Caco-2 (cell line): Measurements from ENCODE around the gene TLR7. TPM values are rescaled to one million over a fixed set of nuclear protein-coding genes. Genes with fewer than 3 reads are reported as not detected.

ENCODE experiments used
- Bru-seq: library from RNA; stranded (reverse); fragments of 400-500 nt; gene quantifications from one replicate; lab custom pipeline; 2021; lab: Mats Ljungman, UMichigan
- BruChase-seq, 2 experiments: library from RNA; stranded (reverse); fragments of 400-500 nt; gene quantifications; one replicate each; lab custom pipeline; 2021; lab: Mats Ljungman, UMichigan
- BruUV-seq: library from RNA; stranded (reverse); fragments of 400-500 nt; replicated peaks from 2 replicates; lab custom pipeline; 2021; lab: Mats Ljungman, UMichigan
- CTCF ChIA-PET: fragments of 300-600 bp; sonication (Branson Sonifier 250); formaldehyde crosslinking; loops from one replicate; lab custom pipeline; 2022; ENCODE audit warnings: antibody characterized with exemption; lab: Charles Lee
- POLR2A ChIA-PET: fragments of 300-600 bp; sonication (Branson Sonifier 250); formaldehyde crosslinking; loops from one replicate; lab custom pipeline; 2022; ENCODE audit warnings: antibody characterized with exemption; lab: Charles Lee
- DNase-seq, 2 experiments: peaks; one replicate each; pipeline versions ENCODE4 v3.0.0 to v3.0.0-alpha.2; 2020 to 2022
- H3K27me3 ChIP-seq: replicated peaks from 2 replicates; pipeline ENCODE4 v1.6.0; 2011; ENCODE audit warnings: low read length; ENCODE audit not compliant: control insufficient read depth, insufficient read depth
- H3K36me3 ChIP-seq: 2 replicates; pipeline ENCODE4 v1.5.1; 2011; ENCODE audit warnings: low read length; ENCODE audit not compliant: control insufficient read depth, insufficient read depth
- H3K4me1 ChIP-seq: fragments of 250-450 bp; sonication (Bioruptor Pico); 2 replicates; pipeline ENCODE4 v1.5.1; 2020; ENCODE audit warnings: mild to moderate bottlenecking
- H3K4me3 ChIP-seq: 2 replicates; pipeline ENCODE4 v1.5.1; 2011; ENCODE audit warnings: low read depth, mild to moderate bottlenecking, control low read depth, low read length
- H3K9me3 ChIP-seq: fragments of 250-450 bp; sonication (Bioruptor Pico); 2 replicates; pipeline ENCODE4 v1.5.1; 2020; ENCODE audit warnings: mild to moderate bottlenecking, moderate library complexity
- H3K27ac Mint-ChIP-seq: one replicate; pipeline ENCODE4 v1.8.0; 2022; ENCODE audit warnings: mixed read lengths; ENCODE audit not compliant: unreplicated experiment
- H3K27me3 Mint-ChIP-seq: one replicate; pipeline ENCODE4 v1.8.0; 2022; ENCODE audit warnings: mixed read lengths; ENCODE audit not compliant: insufficient read depth, unreplicated experiment
- H3K36me3 Mint-ChIP-seq: one replicate; pipeline ENCODE4 v1.8.0; 2022; ENCODE audit warnings: mild to moderate bottlenecking, mixed read lengths; ENCODE audit not compliant: insufficient read depth, unreplicated experiment
- H3K4me1 Mint-ChIP-seq: one replicate; pipeline ENCODE4 v1.8.0; 2022; ENCODE audit warnings: low read depth, mixed read lengths; ENCODE audit not compliant: unreplicated experiment
- H3K4me3 Mint-ChIP-seq: one replicate; pipeline ENCODE4 v1.8.0; 2022; ENCODE audit warnings: mild to moderate bottlenecking, moderate library complexity, mixed read lengths; ENCODE audit not compliant: unreplicated experiment
- H3K9me3 Mint-ChIP-seq: one replicate; pipeline ENCODE4 v1.8.0; 2022; ENCODE audit warnings: mixed read lengths; ENCODE audit not compliant: unreplicated experiment
- intact Hi-C: fragments of 100-400 bp; cut with micrococcal nuclease; formaldehyde crosslinking; loops from one replicate; pipeline ENCODE4 v1.10.0; 2022; ENCODE audit not compliant: unreplicated experiment
- long read RNA-seq: library from polyadenylated mRNA; stranded (forward); transcript quantifications from one replicate; pipeline ENCODE4 v2.0.0, GENCODE V29; 2022
- total RNA-seq: library from RNA; stranded (reverse); gene quantifications from 2 replicates; pipeline ENCODE4 v1.2.3, GENCODE V29; 2022
- TF ChIP-seq, protein P1 (sequence below), 2 experiments: fragments of 200-600 bp in 1 of 2; IDR thresholded peaks; 1 replicate in 1 of 2; 2 replicates in 1 of 2; pipeline versions ENCODE4 v1.5.1 to v1.8.0; 2011 to 2022; ENCODE audit warnings: antibody characterized with exemption in 1 of 2, control low read depth in 1 of 2, inconsistent platforms in 1 of 2, low read depth in 1 of 2, low read length in 1 of 2, mild to moderate bottlenecking in 1 of 2, moderate library complexity in 1 of 2; ENCODE audit not compliant: insufficient read depth in 1 of 2, severe bottlenecking in 1 of 2, unreplicated experiment in 1 of 2

The TLR7 gene
- 0.45 and 0.63 TPM in 2 replicates for total RNA-seq
- Bru-seq, nascent RNA: percentile 24 among the genes with signal in this experiment
- BruChase-seq, experiment 1, labeled RNA remaining after a 2-hour chase: percentile 40 among the genes with signal in this experiment
- BruChase-seq, experiment 2, labeled RNA remaining after a 6-hour chase: percentile 43 among the genes with signal in this experiment
- long read RNA-seq, full-length matches to known transcripts: 1 of 1 reads
- long read RNA-seq, partial matches to known transcripts: 0 of 1 reads
- long read RNA-seq, other reads (novel, unspliced or antisense): 0 of 1 reads

DNA sequence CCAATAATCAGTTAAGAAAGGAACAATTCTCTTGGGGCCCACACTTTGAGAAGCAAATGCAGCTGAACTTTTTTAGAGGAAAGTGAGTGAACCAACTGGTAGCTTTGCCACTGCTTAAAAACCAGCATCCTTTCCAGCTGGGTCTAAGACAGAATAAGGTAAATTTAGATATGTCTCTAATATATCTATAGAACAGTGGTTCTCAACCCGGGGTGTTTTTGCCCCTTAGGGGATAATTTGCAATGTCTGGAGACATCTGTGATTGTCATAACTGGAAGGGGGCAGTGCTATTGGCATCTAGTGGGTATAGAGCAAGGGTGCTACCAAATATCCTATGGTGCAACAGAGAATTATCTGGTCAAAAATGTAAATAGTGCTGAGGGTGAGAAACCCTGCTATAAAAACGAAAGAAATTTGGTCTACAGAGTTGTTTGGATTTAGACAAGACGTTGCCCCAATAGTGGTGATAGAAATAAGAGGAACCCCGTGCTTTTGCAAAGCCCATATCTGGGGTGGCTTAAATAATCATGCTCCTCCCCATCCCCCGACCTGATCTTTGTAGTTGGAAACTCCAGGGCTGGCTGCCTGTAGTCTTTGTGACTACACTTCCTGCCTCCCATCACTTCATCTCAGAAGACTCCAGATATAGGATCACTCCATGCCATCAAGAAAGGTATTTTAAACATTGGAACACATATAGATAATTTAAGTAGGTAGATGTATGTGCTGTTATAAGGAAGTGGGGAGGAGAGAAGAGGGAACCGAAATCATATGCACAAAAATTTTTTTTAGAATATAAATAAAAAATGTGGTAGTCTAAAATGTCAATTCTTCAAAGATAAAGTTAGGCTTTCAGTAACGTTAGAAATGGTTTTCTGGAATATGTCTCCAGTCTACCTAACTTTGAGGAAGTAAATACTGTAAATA, at the start of gene TLR7:
Gene TLR7, plus strand, starts transcription at position 622 of the 927 bp plus-strand sequence. CDS start 507 bp downstream, outside the sequence.
- no peaks in the 10 kb centered on the region for H3K9me3 ChIP-seq
- no peaks in the 10 kb centered on the region for H3K36me3 ChIP-seq
- H3K36me3 Mint-ChIP-seq: no peaks in the 10 kb centered on the region
- TF ChIP-seq, protein P1, sequence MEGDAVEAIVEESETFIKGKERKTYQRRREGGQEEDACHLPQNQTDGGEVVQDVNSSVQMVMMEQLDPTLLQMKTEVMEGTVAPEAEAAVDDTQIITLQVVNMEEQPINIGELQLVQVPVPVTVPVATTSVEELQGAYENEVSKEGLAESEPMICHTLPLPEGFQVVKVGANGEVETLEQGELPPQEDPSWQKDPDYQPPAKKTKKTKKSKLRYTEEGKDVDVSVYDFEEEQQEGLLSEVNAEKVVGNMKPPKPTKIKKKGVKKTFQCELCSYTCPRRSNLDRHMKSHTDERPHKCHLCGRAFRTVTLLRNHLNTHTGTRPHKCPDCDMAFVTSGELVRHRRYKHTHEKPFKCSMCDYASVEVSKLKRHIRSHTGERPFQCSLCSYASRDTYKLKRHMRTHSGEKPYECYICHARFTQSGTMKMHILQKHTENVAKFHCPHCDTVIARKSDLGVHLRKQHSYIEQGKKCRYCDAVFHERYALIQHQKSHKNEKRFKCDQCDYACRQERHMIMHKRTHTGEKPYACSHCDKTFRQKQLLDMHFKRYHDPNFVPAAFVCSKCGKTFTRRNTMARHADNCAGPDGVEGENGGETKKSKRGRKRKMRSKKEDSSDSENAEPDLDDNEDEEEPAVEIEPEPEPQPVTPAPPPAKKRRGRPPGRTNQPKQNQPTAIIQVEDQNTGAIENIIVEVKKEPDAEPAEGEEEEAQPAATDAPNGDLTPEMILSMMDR (IDR thresholded peaks at IDR 0.05; ENCODE audit: insufficient read depth in 1 of 2, low read depth in 1 of 2, low read length in 1 of 2, severe bottlenecking in 1 of 2, unreplicated experiment in 1 of 2): no peak
- intact Hi-C loops: no loop called here
- no peaks in the 10 kb centered on the region for H3K4me1 ChIP-seq
- no peak within 1 kb of the TSS for H3K4me3 ChIP-seq
- POLR2A ChIA-PET: no interaction called here
- no peak within 1 kb of the TSS for H3K4me3 Mint-ChIP-seq
- no peak for DNase-seq
- no TSS peak for BruUV-seq
- H3K27me3 ChIP-seq: no peaks in the 10 kb centered on the region
- peaks cover 6% of the 10 kb centered on the region for H3K4me1 Mint-ChIP-seq
- H3K27me3 Mint-ChIP-seq: no peaks in the 10 kb centered on the region
- H3K27ac Mint-ChIP-seq: peak within 1 kb of the TSS; percentile 70
- CTCF ChIA-PET: no interaction called here
- H3K9me3 Mint-ChIP-seq: peaks cover 10% of the 10 kb centered on the region

DNA sequence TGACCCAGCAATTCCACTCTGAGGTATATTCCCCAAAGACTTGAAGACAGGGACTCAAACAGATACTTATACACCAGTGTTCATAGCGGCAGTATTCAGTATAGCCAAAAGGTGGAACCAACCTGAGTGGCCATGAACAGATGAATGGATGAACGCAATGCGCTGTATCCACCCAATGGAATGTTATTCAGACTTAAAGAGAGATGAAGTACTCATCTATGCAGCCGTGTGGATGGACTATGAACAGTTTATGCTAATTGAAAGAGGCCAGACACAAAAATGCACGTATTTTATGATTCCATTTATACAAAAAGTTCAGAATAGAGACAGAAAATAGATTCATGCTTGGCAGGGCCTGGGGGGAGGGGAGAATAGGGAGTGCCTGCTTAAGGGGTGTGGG, 49.3 kb upstream of the TLR7 start:
- no TSS peak for BruUV-seq
- peaks cover 21% of the 10 kb centered on the region for H3K36me3 Mint-ChIP-seq
- Histone ChIP-seq H3K9me3 (no peaks in the 10 kb centered on the region), H3K4me1 (no peaks in the 10 kb centered on the region), H3K4me3 (no peak overlapping the region), H3K36me3 (no peaks in the 10 kb centered on the region), H3K27me3 (no peaks in the 10 kb centered on the region)
- H3K4me3 Mint-ChIP-seq: no peak overlapping the region
- no peaks in the 10 kb centered on the region for H3K4me1 Mint-ChIP-seq
- POLR2A ChIA-PET: no interaction called here
- no peak for DNase-seq
- intact Hi-C loops: no loop called here
- no peaks in the 10 kb centered on the region for H3K27me3 Mint-ChIP-seq
- H3K9me3 Mint-ChIP-seq: no peaks in the 10 kb centered on the region
- CTCF ChIA-PET: no interaction called here
- TF ChIP-seq, protein P1 (IDR thresholded peaks at IDR 0.05; ENCODE audit: insufficient read depth in 1 of 2, low read depth in 1 of 2, low read length in 1 of 2, severe bottlenecking in 1 of 2, unreplicated experiment in 1 of 2): no peak
- no peak overlapping the region for H3K27ac Mint-ChIP-seq

DNA sequence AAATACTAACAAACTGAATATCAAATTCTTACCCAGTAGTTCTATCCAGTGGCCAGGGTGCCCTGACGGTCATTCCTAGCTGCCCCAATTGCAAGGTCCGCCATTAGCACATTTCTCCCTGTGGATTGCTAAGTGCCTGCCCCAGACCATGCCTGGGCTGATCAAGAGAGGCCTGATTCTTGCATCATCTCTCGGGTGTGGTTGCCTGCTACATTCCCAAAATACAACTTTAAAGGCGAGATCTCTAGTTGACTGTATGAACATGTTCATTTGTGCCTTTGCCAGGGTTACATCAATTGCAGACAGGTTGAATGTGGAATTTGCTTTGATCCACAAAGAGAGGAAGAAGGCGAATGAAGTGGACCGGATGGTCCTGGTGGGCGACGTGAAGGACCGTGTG, 47.6 kb upstream of the TLR7 start:
- Histone ChIP-seq H3K36me3 (no peaks in the 10 kb centered on the region), H3K4me1 (no peaks in the 10 kb centered on the region), H3K9me3 (no peaks in the 10 kb centered on the region), H3K4me3 (no peak overlapping the region), H3K27me3 (no peaks in the 10 kb centered on the region)
- Mint-ChIP-seq H3K36me3 (peaks cover 21% of the 10 kb centered on the region), H3K9me3 (no peaks in the 10 kb centered on the region), H3K4me1 (no peaks in the 10 kb centered on the region), H3K27ac (peak overlapping the region; percentile 55), H3K4me3 (no peak overlapping the region), H3K27me3 (no peaks in the 10 kb centered on the region)
- no peak for DNase-seq
- intact Hi-C loops: no loop called here
- ChIA-PET CTCF (no interaction called here), POLR2A (no interaction called here)
- TF ChIP-seq, protein P1 (IDR thresholded peaks at IDR 0.05; ENCODE audit: insufficient read depth in 1 of 2, low read depth in 1 of 2, low read length in 1 of 2, severe bottlenecking in 1 of 2, unreplicated experiment in 1 of 2): no peak
- no TSS peak for BruUV-seq
